ENCODE data around the gene NUFIP2. TPM values are rescaled to one million over a fixed set of nuclear protein-coding genes. Genes with fewer than 3 reads are reported as not detected.
"Not testable (repeated sequence)": the region's sequence is repeated elsewhere in the genome, so short reads cannot be mapped to it uniquely, and the experiment has no call there.

Gene NUFIP2
- total RNA-seq, 2 experiments from 2014 or later: 64.9 to 66.9 TPM

GRCh38 chr17:29243792-29244191 lies 50.2 kb downstream of the NUFIP2 start:
- ChIA-PET POLR2A (no interaction called here), CTCF (interaction anchor here (1.5 kb wide), 1 partner anchor 47 kb away, joined by 3 read pairs; no protein-coding TSS in a partner anchor)

GRCh38 chr17:29242790-29243189 lies 51.2 kb downstream of the NUFIP2 start:
- ChIA-PET CTCF (interaction anchor here (1.5 kb wide), 2 partner anchors 24 to 48 kb away, joined by 3 to 4 read pairs; no protein-coding TSS in a partner anchor), POLR2A (no interaction called here)

GRCh38 chr17:29242051-29242450 lies 51.9 kb downstream of the NUFIP2 start:
- CTCF ChIA-PET: interaction anchor here (1.5 kb wide), 1 partner anchor 23 kb away, joined by 4 read pairs; no protein-coding TSS in a partner anchor
- POLR2A ChIA-PET: no interaction called here

GRCh38 chr17:29240968-29241963 lies 52.7 kb downstream of the NUFIP2 start:
- ChIA-PET CTCF (interaction anchor here (0.9 to 1.7 kb wide), 4 partner anchors 9 to 54 kb away, joined by 3 read pairs; no protein-coding TSS in a partner anchor), POLR2A (interaction anchor here (0.5 to 1.0 kb wide), 3 partner anchors 10 to 104 kb away, joined by 3 read pairs; no protein-coding TSS in a partner anchor)

GRCh38 chr17:29240477-29240876 lies 53.5 kb downstream of the NUFIP2 start:
- POLR2A ChIA-PET: interaction anchor here (1.0 kb wide), 1 partner anchor 11 kb away, joined by 3 read pairs; no protein-coding TSS in a partner anchor
- CTCF ChIA-PET: interaction anchor here (0.9 to 1.7 kb wide), 4 partner anchors 10 to 53 kb away, joined by 3 read pairs; no protein-coding TSS in a partner anchor

- POLR2A ChIA-PET: no interaction called here
Observed at GRCh38 chr17:29238133-29238850, 55.7 kb downstream of the NUFIP2 start.

GRCh38 chr17:29237476-29238132 lies 56.3 kb downstream of the NUFIP2 start:
- POLR2A ChIA-PET: interaction anchor here (0.5 kb wide), 1 partner anchor 11 kb away, joined by 3 read pairs; no protein-coding TSS in a partner anchor

More at GRCh38 chr17:29238133-29238850, 55.7 kb downstream of the NUFIP2 start:
- CTCF ChIA-PET: no interaction called here

GRCh38 chr17:29235904-29236303 lies 58.0 kb downstream of the NUFIP2 start:
- POLR2A ChIA-PET: no interaction called here
- CTCF ChIA-PET: interaction anchor here (0.7 kb wide), 1 partner anchor 282 kb away, joined by 3 read pairs; no protein-coding TSS in a partner anchor

More at GRCh38 chr17:29237476-29238132, 56.3 kb downstream of the NUFIP2 start:
- CTCF ChIA-PET: no interaction called here

GRCh38 chr17:29234972-29235371 lies 59.0 kb downstream of the NUFIP2 start:
- POLR2A ChIA-PET, CTCF ChIA-PET: not testable (repeated sequence)

- ChIA-PET POLR2A (no interaction called here), CTCF (interaction anchor here (0.7 to 1.1 kb wide), 3 partner anchors 21 to 334 kb away, joined by 3 read pairs; partner anchors contain the start of genes ABHD15 and MYO18A)
Observed at GRCh38 chr17:29233301-29233700, 60.6 kb downstream of the NUFIP2 start.

- CTCF ChIA-PET: interaction anchor here (0.6 to 1.2 kb wide), 2 partner anchors 15 to 27 kb away, joined by 3 read pairs; no protein-coding TSS in a partner anchor
- POLR2A ChIA-PET: no interaction called here
Observed at GRCh38 chr17:29225396-29225795, 68.6 kb downstream of the NUFIP2 start.

- CTCF ChIA-PET: interaction anchor here (0.9 to 6.9 kb wide), 3 partner anchors 9 to 97 kb away, joined by 4 to 62 read pairs (median 5); no protein-coding TSS in a partner anchor
- POLR2A ChIA-PET: not testable (repeated sequence)
Observed at GRCh38 chr17:29221338-29221737, 72.6 kb downstream of the NUFIP2 start.

- POLR2A ChIA-PET: no interaction called here
- CTCF ChIA-PET: interaction anchor here (0.6 to 6.9 kb wide), 24 partner anchors 8 to 102 kb away, joined by 3 to 62 read pairs (median 4); partner anchors contain the start of genes CRYBA1 and MYO18A
Observed at GRCh38 chr17:29219378-29220047, 74.4 kb downstream of the NUFIP2 start.

GRCh38 chr17:29216856-29217255 lies 77.1 kb downstream of the NUFIP2 start:
- ChIA-PET POLR2A (no interaction called here), CTCF (interaction anchor here (6.9 kb wide), 1 partner anchor 69 kb away, joined by 62 read pairs; no protein-coding TSS in a partner anchor)

GRCh38 chr17:29216181-29216580 lies 77.8 kb downstream of the NUFIP2 start:
- POLR2A ChIA-PET: no interaction called here
- CTCF ChIA-PET: interaction anchor here (6.9 kb wide), 1 partner anchor 69 kb away, joined by 62 read pairs; no protein-coding TSS in a partner anchor

GRCh38 chr17:29215717-29216116 lies 78.2 kb downstream of the NUFIP2 start:
- CTCF ChIA-PET: interaction anchor here (1.4 to 6.9 kb wide), 2 partner anchors 67 to 68 kb away, joined by 5 to 62 read pairs; no protein-coding TSS in a partner anchor
- POLR2A ChIA-PET: no interaction called here

GRCh38 chr17:29215174-29215573 lies 78.8 kb downstream of the NUFIP2 start:
- CTCF ChIA-PET: interaction anchor here (1.4 kb wide), 1 partner anchor 66 kb away, joined by 5 read pairs; no protein-coding TSS in a partner anchor
- POLR2A ChIA-PET: no interaction called here
